Astrocyte of the spinal cord (primary cell): Measurements from ENCODE around the gene THBS2.
A peak's percentile ranks its signal among the peaks of the same experiment; 100 is the strongest.
"Not testable (repeated sequence)": the region's sequence is repeated elsewhere in the genome, so short reads cannot be mapped to it uniquely, and the experiment has no call there.

Experiments used
- DNase-seq: peaks from one replicate; pipeline ENCODE4 v3.0.0; 2011; ENCODE audit warnings: low read depth, low spot score
- H3K4me3 ChIP-seq: 2 replicates; pipeline ENCODE4 v1.5.1; 2011; ENCODE audit warnings: low read depth, mild to moderate bottlenecking, low read length, moderate library complexity
- in situ Hi-C: cut with HindIII; loops from 2 replicates; pipeline ENCODE4 v1.10.0; 2017; ENCODE audit warnings: low sequenced_read_pairs
- TF ChIP-seq, protein P1 (sequence below): IDR thresholded peaks from 2 replicates; pipeline ENCODE4 v1.5.1; 2012; ENCODE audit warnings: low read depth, mild to moderate bottlenecking, low read length, inconsistent platforms

Gene THBS2

DNA sequence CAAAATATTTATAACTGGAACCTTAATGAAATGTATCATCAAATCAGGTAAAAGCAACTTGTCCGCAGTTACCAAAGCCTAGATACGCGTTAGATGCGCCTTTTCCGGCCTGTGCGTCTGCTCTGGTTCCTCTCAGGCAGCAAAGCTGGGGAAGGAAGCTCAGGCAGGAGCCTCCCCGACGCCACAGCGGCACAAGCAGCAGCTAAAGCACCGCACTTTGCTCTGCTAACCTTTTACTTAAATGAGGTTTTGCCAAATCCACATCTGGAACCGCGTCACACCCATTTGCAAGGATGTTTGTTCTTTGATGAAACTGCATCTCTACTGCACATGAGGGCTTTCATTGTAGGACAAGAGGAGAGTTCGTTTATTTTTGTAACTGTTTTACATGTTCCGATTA is 36.8 kb downstream of the THBS2 start:
- TF ChIP-seq, protein P1, sequence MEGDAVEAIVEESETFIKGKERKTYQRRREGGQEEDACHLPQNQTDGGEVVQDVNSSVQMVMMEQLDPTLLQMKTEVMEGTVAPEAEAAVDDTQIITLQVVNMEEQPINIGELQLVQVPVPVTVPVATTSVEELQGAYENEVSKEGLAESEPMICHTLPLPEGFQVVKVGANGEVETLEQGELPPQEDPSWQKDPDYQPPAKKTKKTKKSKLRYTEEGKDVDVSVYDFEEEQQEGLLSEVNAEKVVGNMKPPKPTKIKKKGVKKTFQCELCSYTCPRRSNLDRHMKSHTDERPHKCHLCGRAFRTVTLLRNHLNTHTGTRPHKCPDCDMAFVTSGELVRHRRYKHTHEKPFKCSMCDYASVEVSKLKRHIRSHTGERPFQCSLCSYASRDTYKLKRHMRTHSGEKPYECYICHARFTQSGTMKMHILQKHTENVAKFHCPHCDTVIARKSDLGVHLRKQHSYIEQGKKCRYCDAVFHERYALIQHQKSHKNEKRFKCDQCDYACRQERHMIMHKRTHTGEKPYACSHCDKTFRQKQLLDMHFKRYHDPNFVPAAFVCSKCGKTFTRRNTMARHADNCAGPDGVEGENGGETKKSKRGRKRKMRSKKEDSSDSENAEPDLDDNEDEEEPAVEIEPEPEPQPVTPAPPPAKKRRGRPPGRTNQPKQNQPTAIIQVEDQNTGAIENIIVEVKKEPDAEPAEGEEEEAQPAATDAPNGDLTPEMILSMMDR: no peak
- DNase-seq: no peak
- no peak overlapping the region for H3K4me3 ChIP-seq
- in situ Hi-C loops: no loop called here

DNA sequence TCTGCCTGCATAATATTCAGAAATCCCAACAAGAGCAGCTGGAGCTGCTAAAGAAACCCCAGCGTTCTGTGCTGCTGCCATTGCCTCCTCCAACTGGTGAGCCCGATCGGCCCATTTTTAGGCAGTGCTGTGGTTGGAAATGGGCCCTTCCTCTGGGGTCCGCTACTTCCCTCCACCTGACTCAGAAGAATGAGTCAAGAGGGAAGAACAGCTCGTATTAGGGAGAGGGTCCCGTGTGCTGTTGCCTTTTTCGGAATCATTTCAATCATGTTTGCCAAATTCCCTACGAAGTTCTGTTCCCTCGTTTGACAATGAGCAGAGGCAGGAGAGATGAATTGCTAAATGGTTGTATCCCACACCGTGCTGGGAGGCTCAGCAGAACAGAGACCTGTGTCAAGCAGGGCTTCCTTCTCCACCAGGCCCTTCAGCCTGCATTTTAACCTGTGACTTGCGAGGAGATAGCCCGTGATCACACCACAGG is 38.4 kb downstream of the THBS2 start:
- TF ChIP-seq, protein P1: no peak
- in situ Hi-C loops: no loop called here
- DNase-seq: peak; percentile 53
- no peak overlapping the region for H3K4me3 ChIP-seq

DNA sequence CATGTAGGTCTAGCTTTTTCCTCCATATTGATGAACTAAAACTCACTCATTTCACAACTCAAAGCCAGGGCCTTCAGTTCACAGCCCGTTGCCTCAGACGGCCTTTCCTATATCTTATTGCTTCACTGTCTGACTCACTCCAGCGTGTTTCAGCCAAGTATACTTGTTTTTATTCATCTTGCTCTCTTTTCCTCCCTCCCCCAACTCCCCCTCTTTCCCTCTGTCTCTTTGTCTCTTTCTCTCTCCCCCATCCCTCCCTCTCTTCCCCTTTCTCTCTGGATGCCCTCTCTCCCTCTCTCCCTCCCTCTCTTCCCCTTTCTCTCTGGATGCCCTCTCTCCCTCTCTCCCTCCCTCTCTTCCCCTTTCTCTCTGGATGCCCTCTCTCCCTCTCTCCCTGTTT is 38.9 kb downstream of the THBS2 start:
- DNase-seq: peak; percentile 93
- in situ Hi-C loops, H3K4me3 ChIP-seq: not testable (repeated sequence)

DNA sequence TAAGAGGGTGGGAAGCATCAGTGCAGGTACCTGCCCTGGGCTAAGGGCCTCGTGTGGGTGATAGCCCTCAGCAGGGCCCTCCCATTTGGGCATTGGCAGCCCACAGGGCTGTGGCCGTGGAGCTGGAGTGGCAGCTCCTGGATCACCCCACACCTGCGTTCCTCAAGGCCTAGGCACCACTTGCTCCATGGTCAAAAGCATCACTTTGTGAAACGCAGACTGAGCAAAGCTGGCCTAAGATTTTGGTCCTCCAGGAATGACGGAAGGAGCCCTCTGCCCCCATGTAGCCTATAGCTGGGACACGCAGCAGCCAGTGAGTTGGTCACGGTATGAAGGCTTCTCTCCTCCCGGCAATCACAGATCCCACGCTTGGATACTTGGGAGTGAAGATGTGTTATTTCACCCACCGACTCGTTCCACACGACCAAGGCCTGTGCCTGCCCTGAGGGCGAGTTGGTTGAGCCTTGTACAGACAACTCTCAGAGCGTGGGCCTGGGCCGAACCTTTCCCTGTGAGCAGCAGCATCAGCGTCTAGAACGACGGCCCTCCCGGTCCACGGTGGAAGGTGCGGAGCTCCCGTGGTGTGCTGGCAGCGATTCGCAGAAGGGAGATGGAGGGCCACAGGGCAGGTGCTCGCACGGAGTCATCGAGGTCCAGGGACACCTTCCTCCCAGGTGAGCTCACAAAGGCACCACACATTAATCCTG is 39.7 kb downstream of the THBS2 start:
- no peak for DNase-seq
- H3K4me3 ChIP-seq: no peak overlapping the region
- TF ChIP-seq, protein P1: no peak
- in situ Hi-C loops: no loop called here

DNA sequence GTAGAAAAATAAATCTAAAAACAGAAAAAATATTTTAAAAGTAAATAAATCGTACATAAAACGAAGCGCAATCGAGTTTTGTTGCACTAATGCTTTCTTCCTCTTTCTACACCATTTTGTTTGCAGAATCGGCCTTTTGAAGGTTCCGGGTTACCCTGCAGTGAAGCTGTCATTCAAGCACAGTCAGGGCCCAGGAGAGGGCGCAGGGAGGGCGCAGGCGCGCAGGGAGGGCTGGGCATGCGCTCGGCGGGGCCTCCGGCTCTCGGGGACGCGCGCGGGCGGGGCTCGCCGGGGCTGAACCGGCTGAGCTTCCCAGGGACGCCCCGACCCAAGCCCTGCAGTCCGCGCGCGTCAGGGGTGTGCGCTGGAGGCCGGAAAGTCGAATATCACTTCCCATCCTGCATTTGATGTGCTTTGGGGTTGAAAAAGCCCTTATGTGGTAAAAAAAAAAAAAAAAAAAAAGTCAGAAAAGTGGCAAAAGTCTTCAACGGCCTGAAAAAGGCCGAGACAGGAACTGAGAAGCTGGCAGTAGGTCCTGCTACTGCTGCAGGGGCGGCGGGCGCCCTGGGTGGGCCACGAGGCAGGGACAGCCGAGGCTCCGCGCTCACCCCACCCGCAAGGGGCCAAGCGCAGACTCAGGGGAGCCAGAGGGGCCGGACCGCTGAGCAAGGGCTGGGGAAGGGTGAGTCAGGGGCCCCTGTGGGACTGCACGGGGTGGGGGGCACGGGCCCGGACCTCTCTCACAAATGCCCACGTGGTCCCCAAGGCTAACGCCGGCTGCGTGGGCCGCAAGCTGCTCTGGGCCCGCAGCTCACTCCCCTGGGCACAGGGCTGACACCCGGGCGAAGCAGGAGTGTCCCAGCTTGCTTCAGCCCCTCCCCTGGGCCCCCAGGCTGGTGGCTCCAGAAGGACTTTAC is 40.5 kb downstream of the THBS2 start:
- TF ChIP-seq, protein P1: peak; percentile 47
- no peak overlapping the region for H3K4me3 ChIP-seq
- in situ Hi-C loops: no loop called here
- peak; percentile 88 for DNase-seq

DNA sequence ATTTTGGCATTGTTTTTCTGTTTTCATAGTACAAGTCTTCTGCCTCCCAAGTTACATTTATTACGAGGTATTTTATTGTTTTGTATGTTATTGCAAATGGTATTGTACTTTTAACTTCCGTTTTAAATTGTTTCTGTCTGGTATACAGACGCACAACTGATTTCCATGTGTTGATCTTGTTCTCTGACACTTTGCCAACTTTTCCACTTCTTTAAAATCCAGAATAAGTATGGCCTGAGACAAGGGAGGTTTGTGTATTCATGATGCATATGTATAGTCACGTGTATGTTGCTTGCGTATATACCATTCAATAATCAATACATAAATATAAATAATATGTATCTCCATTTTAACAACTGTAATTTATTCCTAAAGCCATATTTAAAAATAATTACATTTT is 41.2 kb downstream of the THBS2 start:
- TF ChIP-seq, protein P1: no peak
- in situ Hi-C loops: no loop called here
- H3K4me3 ChIP-seq: no peak overlapping the region
- peak; percentile 30 for DNase-seq

DNA sequence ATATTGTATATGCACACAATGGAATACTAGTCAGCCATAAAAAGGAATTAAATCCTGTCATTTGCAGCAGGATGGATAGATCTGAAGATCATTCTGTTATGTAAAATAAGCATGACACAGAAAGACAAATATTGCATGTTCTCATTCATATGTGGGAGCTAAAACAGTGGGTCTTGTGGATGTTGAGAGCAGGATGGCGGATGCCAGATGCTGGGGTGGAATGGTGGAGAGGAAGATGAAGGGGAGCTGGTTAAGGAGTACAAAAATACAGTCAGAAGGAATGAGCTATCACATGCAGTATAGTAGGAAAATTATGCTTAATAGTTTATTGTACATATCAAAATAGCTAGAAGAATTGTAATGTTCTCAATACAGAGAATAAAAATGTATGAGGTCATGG is 41.8 kb downstream of the THBS2 start:
- no peak overlapping the region for H3K4me3 ChIP-seq
- in situ Hi-C loops: no loop called here
- TF ChIP-seq, protein P1: no peak
- no peak for DNase-seq
